ENCODE measurements around the gene COG2. TPM values are rescaled to one million over a fixed set of nuclear protein-coding genes. Genes with fewer than 3 reads are reported as not detected.

The COG2 gene
- total RNA-seq, 4 donors from 2014 or later, result 16.6 to 27.3 (median 20.5) TPM

DNA sequence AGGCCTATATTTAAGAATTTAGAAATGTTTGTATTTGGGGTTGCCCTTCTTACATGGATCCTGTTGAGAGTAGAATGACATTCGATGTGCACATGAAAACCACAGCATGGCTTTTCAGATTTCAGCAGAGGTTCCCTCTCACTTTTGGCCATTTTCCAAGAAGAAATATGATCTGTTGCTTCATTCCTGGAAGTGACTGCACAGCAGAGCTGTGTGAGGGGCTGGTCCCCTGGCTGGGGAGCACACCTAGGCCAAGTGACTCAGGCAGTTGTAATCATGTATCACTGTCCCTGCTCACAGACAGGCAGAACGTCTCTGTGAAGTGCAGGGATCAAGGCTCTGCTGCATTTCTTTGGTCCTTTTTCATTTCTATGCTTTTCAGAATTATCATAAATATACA is 39.3 kb downstream of the COG2 start:
- Histone ChIP-seq H3K27ac (no peak overlapping the region), H3K9me3 (no peaks in the 10 kb centered on the region), H3K4me1 (peaks cover 0 to 20% (median 0%) of the 10 kb centered on the region in 4 donors), H3K27me3 (no peaks in the 10 kb centered on the region), H3K36me3 (peaks cover 0 to 91% (median 3%) of the 10 kb centered on the region in 3 donors), H3K4me3 (no peak overlapping the region)
- no peak for DNase-seq (ENCODE audit: low spot score in 2 of 2)
- no peak for TF ChIP-seq EP300 (IDR thresholded peaks at IDR 0.05)
- no peak for TF ChIP-seq POLR2A (IDR thresholded peaks at IDR 0.05)
- TF ChIP-seq, protein P1, sequence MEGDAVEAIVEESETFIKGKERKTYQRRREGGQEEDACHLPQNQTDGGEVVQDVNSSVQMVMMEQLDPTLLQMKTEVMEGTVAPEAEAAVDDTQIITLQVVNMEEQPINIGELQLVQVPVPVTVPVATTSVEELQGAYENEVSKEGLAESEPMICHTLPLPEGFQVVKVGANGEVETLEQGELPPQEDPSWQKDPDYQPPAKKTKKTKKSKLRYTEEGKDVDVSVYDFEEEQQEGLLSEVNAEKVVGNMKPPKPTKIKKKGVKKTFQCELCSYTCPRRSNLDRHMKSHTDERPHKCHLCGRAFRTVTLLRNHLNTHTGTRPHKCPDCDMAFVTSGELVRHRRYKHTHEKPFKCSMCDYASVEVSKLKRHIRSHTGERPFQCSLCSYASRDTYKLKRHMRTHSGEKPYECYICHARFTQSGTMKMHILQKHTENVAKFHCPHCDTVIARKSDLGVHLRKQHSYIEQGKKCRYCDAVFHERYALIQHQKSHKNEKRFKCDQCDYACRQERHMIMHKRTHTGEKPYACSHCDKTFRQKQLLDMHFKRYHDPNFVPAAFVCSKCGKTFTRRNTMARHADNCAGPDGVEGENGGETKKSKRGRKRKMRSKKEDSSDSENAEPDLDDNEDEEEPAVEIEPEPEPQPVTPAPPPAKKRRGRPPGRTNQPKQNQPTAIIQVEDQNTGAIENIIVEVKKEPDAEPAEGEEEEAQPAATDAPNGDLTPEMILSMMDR (IDR thresholded peaks at IDR 0.05), result no peak
- WGBS, 2 donors, result 18 to 34% methylated on average over 2 of the region's 2 CpGs

GRCh38 chr1:230682274-230682673 is 40.0 kb downstream of the COG2 start:
- Histone ChIP-seq H3K27ac (peak overlapping the region in 1 of 4 donors; percentile 31), H3K36me3 (peaks cover 3 to 91% (median 6%) of the 10 kb centered on the region in 3 donors), H3K4me3 (no peak overlapping the region), H3K9me3 (no peaks in the 10 kb centered on the region), H3K27me3 (no peaks in the 10 kb centered on the region), H3K4me1 (peaks cover 0 to 20% (median 0%) of the 10 kb centered on the region in 4 donors)
- DNase-seq (ENCODE audit: low spot score in 2 of 2), result no peak
- WGBS, 2 donors, result 42 to 43% methylated on average over 3 of the region's 3 CpGs
- TF ChIP-seq, protein P1 (IDR thresholded peaks at IDR 0.05), result no peak
- TF ChIP-seq EP300 (IDR thresholded peaks at IDR 0.05) (no peak), POLR2A (IDR thresholded peaks at IDR 0.05) (no peak)

GRCh38 chr1:230682882-230683610 is 40.8 kb downstream of the COG2 start:
- H3K4me1 ChIP-seq, result peaks cover 0 to 20% (median 0%) of the 10 kb centered on the region in 4 donors
- peaks cover 3 to 91% (median 6%) of the 10 kb centered on the region in 3 donors for H3K36me3 ChIP-seq
- no peak for TF ChIP-seq EP300 (IDR thresholded peaks at IDR 0.05)
- TF ChIP-seq POLR2A (IDR thresholded peaks at IDR 0.05), result no peak
- TF ChIP-seq, protein P1 (IDR thresholded peaks at IDR 0.05), result no peak
- no peaks in the 10 kb centered on the region for H3K9me3 ChIP-seq
- no peak for DNase-seq (ENCODE audit: low spot score in 2 of 2)
- WGBS, 2 donors, result 78 to 81% methylated on average over 9 of the region's 9 CpGs
- H3K27ac ChIP-seq, result peak overlapping the region in 1 of 4 donors; percentile 8
- no peaks in the 10 kb centered on the region for H3K27me3 ChIP-seq
- H3K4me3 ChIP-seq, result no peak overlapping the region

GRCh38 chr1:230684146-230684545 is 41.9 kb downstream of the COG2 start:
- 91 to 95% methylated on average over 2 of the region's 2 CpGs for WGBS, 2 donors
- peaks cover 3 to 91% (median 6%) of the 10 kb centered on the region in 3 donors for H3K36me3 ChIP-seq
- no peaks in the 10 kb centered on the region for H3K9me3 ChIP-seq

GRCh38 chr1:230684998-230685397 is 42.7 kb downstream of the COG2 start:
- TF ChIP-seq, protein P1 (IDR thresholded peaks at IDR 0.05), result no peak
- TF ChIP-seq EP300 (IDR thresholded peaks at IDR 0.05) (no peak), POLR2A (IDR thresholded peaks at IDR 0.05) (no peak)
- Histone ChIP-seq H3K9me3 (no peaks in the 10 kb centered on the region), H3K4me3 (no peak overlapping the region), H3K27me3 (no peaks in the 10 kb centered on the region), H3K4me1 (peaks cover 0 to 20% (median 0%) of the 10 kb centered on the region in 4 donors), H3K36me3 (peaks cover 3 to 91% (median 6%) of the 10 kb centered on the region in 3 donors), H3K27ac (no peak overlapping the region)
- no peak for DNase-seq (ENCODE audit: low spot score in 2 of 2)
- 96% methylated on average over 5 of the region's 5 CpGs for WGBS, 2 donors

More at GRCh38 chr1:230684146-230684545, 41.9 kb downstream of the COG2 start:
- H3K4me3 ChIP-seq, result no peak overlapping the region
- no peak for DNase-seq (ENCODE audit: low spot score in 2 of 2)
- TF ChIP-seq EP300 (IDR thresholded peaks at IDR 0.05) (no peak), POLR2A (IDR thresholded peaks at IDR 0.05) (no peak)
- TF ChIP-seq, protein P1 (IDR thresholded peaks at IDR 0.05), result no peak
- no peak overlapping the region for H3K27ac ChIP-seq
- no peaks in the 10 kb centered on the region for H3K27me3 ChIP-seq
- peaks cover 0 to 20% (median 0%) of the 10 kb centered on the region in 4 donors for H3K4me1 ChIP-seq

Data from tibial nerve (tissue), 4 donors.